Stomach (tissue), 4 donors: ENCODE data around the gene IFT22.

Experiments used
- CTCF ChIP-seq, 7 experiments: fragments of 450-650 bp in 4 of 7; fragments of 200-600 bp in 3 of 7; sonication (generic) in 3 of 7; IDR thresholded peaks; one replicate each; pipeline ENCODE4 v1.5.1; 2016 to 2019; ENCODE audit warnings: antibody characterized with exemption in 7 of 7, control low read depth in 2 of 7, mild to moderate bottlenecking in 1 of 7
- EP300 ChIP-seq: sonication (generic); formaldehyde crosslinking; IDR thresholded peaks from one replicate; pipeline ENCODE4 v1.6.1; 2017; ENCODE audit warnings: antibody characterized with exemption
- POLR2A ChIP-seq, 4 donors: fragments of 450-650 bp; IDR thresholded peaks; one replicate each; pipeline ENCODE4 v1.6.1; 2016; ENCODE audit warnings: antibody characterized with exemption in 4 of 4, control low read depth in 2 of 4, mild to moderate bottlenecking in 1 of 4, moderate library complexity in 1 of 4
- POLR2AphosphoS5 ChIP-seq, 3 donors: sonication (generic); formaldehyde crosslinking; IDR thresholded peaks; one replicate each; pipeline ENCODE4 v1.6.1; 2016; ENCODE audit warnings: antibody characterized with exemption in 3 of 3

- TF ChIP-seq CTCF (IDR thresholded peaks at IDR 0.05) (no peak), POLR2A (IDR thresholded peaks at IDR 0.05) (no peak), EP300 (no peak), POLR2AphosphoS5 (IDR thresholded peaks at IDR 0.05) (no peak)
Observed at GRCh38 chr7:101328159-101328558, 6.5 kb upstream of the IFT22 start.
